IgD-negative memory B cell (primary cell): ENCODE data around the gene ZNG1B. TPM values are rescaled to one million over a fixed set of nuclear protein-coding genes. Genes with fewer than 3 reads are reported as not detected.
"Not testable (repeated sequence)": the region's sequence is repeated elsewhere in the genome, so short reads cannot be mapped to it uniquely, and the experiment has no call there.

Experiments used
- H3K27ac Mint-ChIP-seq, 3 donors: one replicate each; pipeline ENCODE4 v1.8.0; 2020 to 2022; ENCODE audit warnings: mild to moderate bottlenecking in 3 of 3, mixed read lengths in 3 of 3, moderate library complexity in 1 of 3
- H3K27me3 Mint-ChIP-seq: one replicate; pipeline ENCODE4 v1.8.0; 2021; ENCODE audit warnings: mixed read lengths
- H3K36me3 Mint-ChIP-seq: one replicate; pipeline ENCODE4 v1.8.0; 2020; ENCODE audit warnings: mild to moderate bottlenecking, mixed read lengths
- H3K4me1 Mint-ChIP-seq, 3 donors: one replicate each; pipeline ENCODE4 v1.8.0; 2020 to 2022; ENCODE audit warnings: mixed read lengths in 3 of 3, mild to moderate bottlenecking in 1 of 3
- H3K4me3 Mint-ChIP-seq, 4 donors: one replicate each; pipeline ENCODE4 v1.8.0; 2020 to 2022; ENCODE audit warnings: mild to moderate bottlenecking in 4 of 4, mixed read lengths in 4 of 4, moderate library complexity in 3 of 4
- H3K9me3 Mint-ChIP-seq, 3 donors: one replicate each; pipeline ENCODE4 v1.8.0; 2020 to 2021; ENCODE audit warnings: mixed read lengths in 3 of 3, mild to moderate bottlenecking in 1 of 3
- polyA plus RNA-seq: library from polyadenylated mRNA; unstranded; fragments of 300-500 nt; fragmentation: Illumina TruSeq; gene quantifications from one replicate; pipeline ENCODE4 v1.2.3, GENCODE V29; 2021

Gene ZNG1B
- polyA plus RNA-seq, result 36.6 TPM

GRCh38 chr2:113437508-113438465, at the start of gene ZNG1B:
Gene ZNG1B (plus strand): TSS chr2:113437691. CDS start chr2:113437869, 178 bp downstream.
- peak within 1 kb of the TSS; percentile 91 to 95 (median 95) for H3K27ac Mint-ChIP-seq
- H3K36me3 Mint-ChIP-seq, H3K4me1 Mint-ChIP-seq, H3K27me3 Mint-ChIP-seq, H3K9me3 Mint-ChIP-seq: not testable (repeated sequence)
- H3K4me3 Mint-ChIP-seq, result peak within 1 kb of the TSS; percentile 81 to 94 (median 88)

DNA sequence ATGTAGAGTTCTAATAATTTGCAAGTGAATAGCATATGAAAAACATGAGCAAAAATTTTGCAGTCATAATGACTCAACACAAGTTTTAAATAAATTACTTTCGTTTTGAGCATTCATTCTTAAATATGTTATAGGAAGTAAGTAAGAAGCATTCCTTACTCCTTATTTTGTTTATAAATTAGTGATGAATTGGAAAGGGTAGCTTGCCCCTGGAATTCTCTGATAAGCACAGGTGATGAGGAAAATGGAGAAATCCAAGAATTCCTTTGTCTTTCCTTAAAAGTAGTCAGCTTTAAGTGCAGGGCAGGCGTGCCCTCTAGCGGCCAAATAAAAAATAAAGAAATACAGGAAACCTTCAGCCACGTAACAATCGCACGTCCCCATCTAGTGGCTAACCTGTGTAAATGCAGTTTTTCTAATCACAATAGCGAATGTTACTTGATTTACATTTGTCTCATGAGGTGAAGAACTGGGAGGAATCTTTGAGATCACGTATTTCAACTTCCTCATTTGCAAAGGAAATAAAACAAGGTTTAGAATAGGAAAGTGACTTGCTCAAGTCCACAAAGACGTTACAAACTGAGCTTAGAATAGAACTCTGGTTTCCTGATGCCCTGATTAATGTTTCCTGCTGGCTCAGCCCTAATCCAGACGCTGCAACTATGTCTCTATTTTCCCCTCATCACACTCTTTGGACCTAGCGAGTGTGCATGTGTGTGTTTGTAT, 47.2 kb upstream of the ZNG1B start:
- Mint-ChIP-seq H3K4me3 (peak overlapping the region; percentile 57 to 86 (median 81)), H3K27me3 (no peaks in the 10 kb centered on the region), H3K4me1 (peaks cover 9 to 10% (median 10%) of the 10 kb centered on the region in 3 donors), H3K27ac (peak overlapping the region; percentile 32 to 96 (median 96)), H3K36me3 (no peaks in the 10 kb centered on the region), H3K9me3 (peaks cover 0 to 2% (median 0%) of the 10 kb centered on the region in 3 donors)

DNA sequence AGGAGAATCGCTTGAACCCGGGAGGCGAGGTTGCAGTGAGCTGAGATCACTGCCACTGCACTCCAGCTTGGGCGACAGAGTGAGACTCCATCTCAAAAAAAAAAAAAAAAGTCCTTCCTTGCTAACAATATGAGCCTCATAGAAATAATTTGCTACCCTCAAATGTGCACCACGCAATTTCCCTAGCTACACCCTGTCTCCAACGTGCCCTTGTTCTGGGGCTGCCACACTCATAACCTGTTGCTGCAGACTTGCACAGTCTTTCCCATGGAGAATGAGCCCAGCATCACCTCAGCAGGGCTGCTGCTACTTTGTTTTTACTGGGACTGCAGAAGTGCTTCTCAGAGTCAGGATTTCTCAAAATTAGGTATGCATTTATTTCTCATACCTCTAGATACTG, 46.4 kb upstream of the ZNG1B start:
- H3K4me1 Mint-ChIP-seq, result peaks cover 10% of the 10 kb centered on the region in 3 donors
- no peaks in the 10 kb centered on the region for H3K36me3 Mint-ChIP-seq
- peaks cover 0 to 2% (median 0%) of the 10 kb centered on the region in 3 donors for H3K9me3 Mint-ChIP-seq
- H3K4me3 Mint-ChIP-seq, result peak overlapping the region in 2 of 4 donors; percentile 29 to 82
- peak overlapping the region; percentile 31 to 96 (median 32) for H3K27ac Mint-ChIP-seq
- no peaks in the 10 kb centered on the region for H3K27me3 Mint-ChIP-seq

DNA sequence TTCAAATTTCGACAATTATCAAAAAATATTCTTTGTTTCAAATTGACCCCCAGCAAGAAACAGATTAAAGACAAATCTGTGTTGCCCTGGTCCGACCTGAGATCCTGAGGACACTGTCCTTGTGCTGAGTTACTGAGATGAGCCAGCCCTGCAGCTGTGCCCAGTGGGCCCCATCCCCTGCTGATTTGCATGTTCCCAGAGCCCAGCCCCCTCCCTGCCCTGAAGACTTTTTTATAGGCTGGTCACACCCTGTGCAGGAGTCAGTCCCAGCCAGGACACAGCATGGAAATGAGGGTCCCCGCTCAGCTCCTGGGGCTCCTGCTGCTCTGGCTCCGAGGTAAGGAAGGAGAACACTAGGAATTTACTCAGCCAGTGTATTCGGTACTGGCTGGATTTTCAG, 31.4 kb upstream of the ZNG1B start:
- Mint-ChIP-seq H3K9me3 (peaks cover 0 to 12% (median 3%) of the 10 kb centered on the region in 3 donors), H3K4me3 (peak overlapping the region; percentile 92 to 99 (median 95)), H3K27me3 (no peaks in the 10 kb centered on the region), H3K27ac (peak overlapping the region; percentile 33 to 94 (median 65)), H3K36me3 (peaks cover 4% of the 10 kb centered on the region), H3K4me1 (peaks cover 24 to 34% (median 27%) of the 10 kb centered on the region in 3 donors)

- no peaks in the 10 kb centered on the region for H3K27me3 Mint-ChIP-seq
- H3K4me1 Mint-ChIP-seq, result peaks cover 24 to 34% (median 27%) of the 10 kb centered on the region in 3 donors
- H3K36me3 Mint-ChIP-seq, result peaks cover 4% of the 10 kb centered on the region
- peak overlapping the region; percentile 92 to 99 (median 95) for H3K4me3 Mint-ChIP-seq
- no peak overlapping the region for H3K27ac Mint-ChIP-seq
- peaks cover 0 to 12% (median 3%) of the 10 kb centered on the region in 3 donors for H3K9me3 Mint-ChIP-seq
These were observed 29.9 kb upstream of the ZNG1B start for GRCh38 chr2:113407446-113408099.

GRCh38 chr2:113411725-113412352, 25.7 kb upstream of the ZNG1B start:
- peaks cover 1 to 14% (median 8%) of the 10 kb centered on the region in 3 donors for H3K4me1 Mint-ChIP-seq
- H3K4me3 Mint-ChIP-seq, H3K27ac Mint-ChIP-seq, H3K9me3 Mint-ChIP-seq, H3K36me3 Mint-ChIP-seq, H3K27me3 Mint-ChIP-seq: not testable (repeated sequence)

GRCh38 chr2:113412774-113413173, 24.7 kb upstream of the ZNG1B start:
- H3K36me3 Mint-ChIP-seq, H3K4me3 Mint-ChIP-seq, H3K27ac Mint-ChIP-seq, H3K9me3 Mint-ChIP-seq, H3K4me1 Mint-ChIP-seq, H3K27me3 Mint-ChIP-seq: not testable (repeated sequence)

DNA sequence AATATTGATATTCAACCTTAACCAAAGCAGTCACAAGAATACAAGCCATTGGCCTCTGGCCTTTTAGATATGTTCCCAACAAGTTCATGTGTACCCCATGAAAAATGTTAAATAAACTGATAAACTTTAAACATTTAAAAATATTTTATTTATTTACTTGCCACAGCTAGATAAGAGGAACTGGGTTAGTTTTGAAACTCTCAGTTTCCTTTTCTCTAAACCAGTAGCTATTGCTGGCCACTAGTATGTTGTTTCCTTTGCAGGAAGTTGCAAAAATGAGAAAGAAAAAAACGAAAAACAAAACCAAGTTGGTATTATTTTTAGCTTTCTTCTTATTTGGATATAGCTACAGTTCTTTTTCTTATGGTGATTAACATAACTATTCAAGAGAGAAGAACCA, 5.7 kb upstream of the ZNG1B start:
- peak overlapping the region in 2 of 4 donors; percentile 47 to 75 for H3K4me3 Mint-ChIP-seq
- H3K36me3 Mint-ChIP-seq, H3K4me1 Mint-ChIP-seq, H3K9me3 Mint-ChIP-seq, H3K27me3 Mint-ChIP-seq: not testable (repeated sequence)
- peak overlapping the region in 1 of 3 donors; percentile 58 for H3K27ac Mint-ChIP-seq

GRCh38 chr2:113433468-113433867, 4.0 kb upstream of the ZNG1B start:
- H3K36me3 Mint-ChIP-seq, H3K27me3 Mint-ChIP-seq, H3K4me1 Mint-ChIP-seq, H3K27ac Mint-ChIP-seq, H3K9me3 Mint-ChIP-seq, H3K4me3 Mint-ChIP-seq: not testable (repeated sequence)

DNA sequence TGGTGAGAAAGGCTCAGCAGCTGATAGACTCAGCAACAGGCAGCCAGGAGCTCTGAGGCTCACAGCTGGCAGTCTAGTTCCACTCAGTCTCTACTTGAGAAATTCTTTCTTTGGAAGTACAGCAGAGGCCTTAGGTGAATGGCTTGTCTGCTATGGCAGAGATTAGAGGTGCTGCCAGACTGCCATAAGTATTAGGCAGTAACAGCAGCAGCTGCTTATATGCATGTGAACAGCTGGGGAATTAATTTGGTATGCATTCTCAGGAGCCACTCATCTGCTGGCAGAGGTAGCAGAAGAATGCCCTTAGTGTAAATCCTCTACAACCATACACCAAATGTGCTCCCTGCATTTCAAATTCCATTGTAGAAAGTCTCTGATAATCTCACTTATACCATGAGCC, 28.3 kb downstream of the ZNG1B start:
- not testable (repeated sequence) for H3K4me1 Mint-ChIP-seq, H3K9me3 Mint-ChIP-seq, H3K36me3 Mint-ChIP-seq, H3K27ac Mint-ChIP-seq, H3K4me3 Mint-ChIP-seq, H3K27me3 Mint-ChIP-seq

DNA sequence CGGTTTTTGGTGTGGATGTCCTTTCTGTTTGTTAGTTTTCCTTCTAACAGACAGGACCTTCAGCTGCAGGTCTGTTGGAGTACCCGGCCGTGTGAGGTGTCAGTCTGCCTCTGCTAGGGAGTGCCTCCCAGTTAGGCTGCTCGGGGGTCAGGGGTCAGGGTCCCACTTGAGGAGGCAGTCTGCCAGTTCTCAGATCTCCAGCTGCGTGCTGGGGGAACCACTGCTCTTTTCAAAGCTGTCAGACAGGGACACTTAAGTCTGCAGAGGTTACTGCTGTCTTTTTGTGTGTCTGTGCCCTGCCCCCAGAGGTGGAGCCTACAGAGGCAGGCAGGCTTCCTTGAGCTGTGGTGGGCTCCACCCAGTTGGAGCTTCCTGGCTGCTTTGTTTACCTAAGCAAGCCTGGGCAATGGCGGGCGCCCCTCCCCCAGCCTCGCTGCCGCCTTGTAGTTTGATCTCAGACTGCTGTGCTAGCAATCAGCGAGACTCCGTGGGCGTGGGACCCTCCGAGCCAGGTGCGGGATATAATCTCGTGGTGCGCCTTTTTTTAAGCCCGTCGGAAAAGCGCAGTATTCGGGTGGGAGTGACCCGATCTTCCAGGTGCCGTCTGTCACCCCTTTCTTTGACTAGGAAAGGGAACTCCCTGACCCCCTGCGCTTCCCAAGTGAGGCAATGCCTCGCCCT, 39.3 kb downstream of the ZNG1B start:
- H3K4me3 Mint-ChIP-seq, H3K9me3 Mint-ChIP-seq, H3K27me3 Mint-ChIP-seq, H3K36me3 Mint-ChIP-seq, H3K4me1 Mint-ChIP-seq, H3K27ac Mint-ChIP-seq: not testable (repeated sequence)

GRCh38 chr2:113496527-113496926, 59.0 kb downstream of the ZNG1B start:
- not testable (repeated sequence) for H3K4me1 Mint-ChIP-seq, H3K9me3 Mint-ChIP-seq, H3K27ac Mint-ChIP-seq, H3K36me3 Mint-ChIP-seq, H3K4me3 Mint-ChIP-seq, H3K27me3 Mint-ChIP-seq

DNA sequence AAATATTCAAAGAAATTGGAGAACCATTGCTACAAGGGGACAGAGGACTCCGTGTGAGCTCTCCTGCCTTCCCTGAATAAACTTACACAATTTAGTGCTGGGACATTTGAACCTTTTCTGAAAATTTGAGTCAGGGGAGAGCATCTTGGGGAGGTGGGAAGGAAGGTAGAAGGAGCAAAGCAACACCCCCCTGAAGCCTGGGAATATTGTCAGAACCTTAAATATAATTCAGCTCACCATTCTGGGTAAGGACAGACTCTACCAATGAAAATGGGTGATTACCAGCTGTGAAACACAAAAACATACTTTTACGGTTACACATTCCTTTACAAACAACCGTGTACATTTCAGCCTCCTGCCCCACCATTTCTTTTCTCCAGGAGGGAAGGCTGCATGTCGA, 60.9 kb downstream of the ZNG1B start, which contains the start of gene FOXD4L1:
Gene FOXD4L1, plus strand, starts transcription at position 301 of the 400 bp plus-strand sequence. CDS start 592 bp downstream, outside the sequence.
- Mint-ChIP-seq H3K27me3 (peaks cover 18% of the 10 kb centered on the region), H3K4me3 (peak within 1 kb of the TSS in 2 of 4 donors; percentile 29 to 49), H3K27ac (peak within 1 kb of the TSS in 2 of 3 donors; percentile 63 to 75), H3K4me1 (peaks cover 0 to 11% (median 5%) of the 10 kb centered on the region in 3 donors)
- not testable (repeated sequence) for H3K36me3 Mint-ChIP-seq, H3K9me3 Mint-ChIP-seq
